ENCODE measurements around the gene IL17RE. TPM values are rescaled to one million over a fixed set of nuclear protein-coding genes. Genes with fewer than 3 reads are reported as not detected.
"Not testable (repeated sequence)": the region's sequence is repeated elsewhere in the genome, so short reads cannot be mapped to it uniquely, and the experiment has no call there.

IL17RE gene
- total RNA-seq, 1 donor from 2014 or later: 21.7 TPM

- H3K27me3 ChIP-seq: no peaks in the 10 kb centered on the region
- H3K9me3 ChIP-seq: no peaks in the 10 kb centered on the region
- no peak overlapping the region for H3K4me3 ChIP-seq
- no peaks in the 10 kb centered on the region for H3K36me3 ChIP-seq
- TF ChIP-seq CTCF (IDR thresholded peaks at IDR 0.05): no peak
- intact Hi-C loops (cut with DNase I): no loop called here
- no peak for DNase-seq (ENCODE audit: low spot score in 2 of 2)
- no peak overlapping the region for H3K27ac ChIP-seq
- peaks cover 0 to 20% of the 10 kb centered on the region in 2 donors for H3K4me1 ChIP-seq
Measured at GRCh38 chr3:9861626-9862130, 41.0 kb upstream of the IL17RE start.

GRCh38 chr3:9862391-9863057 is 40.1 kb upstream of the IL17RE start:
- Histone ChIP-seq H3K27ac (no peak overlapping the region), H3K27me3 (no peaks in the 10 kb centered on the region), H3K4me1 (peaks cover 0 to 24% of the 10 kb centered on the region in 2 donors), H3K36me3 (no peaks in the 10 kb centered on the region), H3K4me3 (peak overlapping the region; percentile 44 to 63), H3K9me3 (no peaks in the 10 kb centered on the region)
- peak in 2 of 3 experiments; percentile 9 to 29 for TF ChIP-seq CTCF (IDR thresholded peaks at IDR 0.05)
- intact Hi-C loops (cut with DNase I): no loop called here
- peak in 1 of 2 donors; percentile 69 for DNase-seq (ENCODE audit: low spot score in 2 of 2)

- H3K9me3 ChIP-seq: no peaks in the 10 kb centered on the region
- peaks cover 0 to 24% of the 10 kb centered on the region in 2 donors for H3K4me1 ChIP-seq
- H3K36me3 ChIP-seq: no peaks in the 10 kb centered on the region
- H3K27ac ChIP-seq: no peak overlapping the region
- H3K27me3 ChIP-seq: no peaks in the 10 kb centered on the region
- no peak for DNase-seq (ENCODE audit: low spot score in 2 of 2)
- peak overlapping the region; percentile 44 to 63 for H3K4me3 ChIP-seq
- no peak for TF ChIP-seq CTCF (IDR thresholded peaks at IDR 0.05)
- intact Hi-C loops (cut with DNase I): no loop called here
Measured at GRCh38 chr3:9863058-9863772, 39.4 kb upstream of the IL17RE start.

GRCh38 chr3:9864200-9864927 is 38.3 kb upstream of the IL17RE start:
- Histone ChIP-seq H3K4me1 (peaks cover 0 to 24% of the 10 kb centered on the region in 2 donors), H3K27me3 (no peaks in the 10 kb centered on the region), H3K27ac (peak overlapping the region; percentile 2 to 34), H3K9me3 (no peaks in the 10 kb centered on the region), H3K36me3 (no peaks in the 10 kb centered on the region), H3K4me3 (peak overlapping the region in 1 of 2 donors; percentile 5)
- no peak for TF ChIP-seq CTCF (IDR thresholded peaks at IDR 0.05)
- DNase-seq (ENCODE audit: low spot score in 2 of 2): peak in 1 of 2 donors; percentile 81
- intact Hi-C loops (cut with DNase I): no loop called here

- H3K9me3 ChIP-seq; H3K36me3 ChIP-seq; H3K4me3 ChIP-seq; H3K27me3 ChIP-seq; intact Hi-C loops (cut with DNase I); DNase-seq (ENCODE audit: low spot score in 2 of 2): not testable (repeated sequence)
- Histone ChIP-seq H3K4me1 (peaks cover 0 to 24% of the 10 kb centered on the region in 2 donors), H3K27ac (peak overlapping the region in 1 of 2 donors; percentile 73)
Measured at GRCh38 chr3:9865125-9865637, 37.5 kb upstream of the IL17RE start.

Data from ascending aorta (tissue), 2 donors.